GM19467 (cell line): ENCODE results near the gene ZNF513.
"Not testable (repeated sequence)": the region's sequence is repeated elsewhere in the genome, so short reads cannot be mapped to it uniquely, and the experiment has no call there.

ENCODE experiments used
- ATAC-seq: cut with Tn5 transposase; IDR thresholded peaks from one replicate; pipeline ENCODE4 v1.9.1; 2021; ENCODE audit warnings: mild to moderate bottlenecking, moderate library complexity; ENCODE audit not compliant: unreplicated experiment

The ZNF513 gene, protein sequence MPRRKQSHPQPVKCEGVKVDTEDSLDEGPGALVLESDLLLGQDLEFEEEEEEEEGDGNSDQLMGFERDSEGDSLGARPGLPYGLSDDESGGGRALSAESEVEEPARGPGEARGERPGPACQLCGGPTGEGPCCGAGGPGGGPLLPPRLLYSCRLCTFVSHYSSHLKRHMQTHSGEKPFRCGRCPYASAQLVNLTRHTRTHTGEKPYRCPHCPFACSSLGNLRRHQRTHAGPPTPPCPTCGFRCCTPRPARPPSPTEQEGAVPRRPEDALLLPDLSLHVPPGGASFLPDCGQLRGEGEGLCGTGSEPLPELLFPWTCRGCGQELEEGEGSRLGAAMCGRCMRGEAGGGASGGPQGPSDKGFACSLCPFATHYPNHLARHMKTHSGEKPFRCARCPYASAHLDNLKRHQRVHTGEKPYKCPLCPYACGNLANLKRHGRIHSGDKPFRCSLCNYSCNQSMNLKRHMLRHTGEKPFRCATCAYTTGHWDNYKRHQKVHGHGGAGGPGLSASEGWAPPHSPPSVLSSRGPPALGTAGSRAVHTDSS

DNA sequence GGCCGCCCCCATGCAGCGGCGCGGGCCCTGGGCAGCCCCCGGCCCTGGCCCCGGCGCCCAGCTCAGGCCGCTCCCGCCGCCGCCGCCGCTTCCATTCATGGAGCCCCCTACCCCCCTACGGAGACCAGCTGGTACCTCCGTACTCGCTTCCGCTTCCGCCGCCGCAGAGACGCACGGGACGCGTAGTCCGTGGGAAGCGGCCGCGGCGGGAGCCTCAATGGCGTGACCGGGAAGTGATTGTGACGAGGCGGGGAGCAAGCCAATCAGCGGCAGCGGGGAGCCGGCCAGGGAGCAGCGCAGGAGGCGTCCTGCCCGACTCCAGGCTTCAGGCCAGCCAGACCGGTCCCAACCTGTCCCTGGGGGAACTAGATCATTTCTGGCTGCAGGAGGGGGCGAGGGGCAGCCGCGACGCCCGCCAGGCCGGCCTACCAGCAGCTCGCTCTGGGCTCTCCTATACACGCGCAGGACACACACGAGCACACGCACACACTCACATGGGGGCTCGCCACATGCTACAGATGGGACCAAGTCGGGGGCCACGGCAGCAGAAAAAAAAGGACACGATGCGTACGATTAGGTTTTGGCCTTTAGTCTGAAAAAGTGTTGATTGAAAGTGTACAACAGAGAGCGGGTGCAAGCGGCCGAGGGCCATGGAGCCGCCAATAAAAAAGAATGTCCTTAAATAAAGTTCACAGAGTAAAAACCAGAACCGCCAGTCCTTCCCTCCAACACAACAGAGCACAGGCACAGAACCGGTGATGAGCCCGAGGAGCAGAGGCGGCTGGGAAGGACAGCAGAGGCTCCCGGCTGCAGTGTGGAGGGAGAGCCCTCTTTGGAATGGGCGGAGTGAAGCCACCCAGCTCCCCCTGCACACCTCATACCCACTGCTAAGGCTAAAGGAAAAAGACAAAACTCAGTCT lies at the start of gene ZNF513:
TSS of gene ZNF513 (minus strand) at position 109 of the 920 bp plus-strand sequence. CDS start 208 bp downstream, outside the sequence.
- ATAC-seq: peak; percentile 72

DNA sequence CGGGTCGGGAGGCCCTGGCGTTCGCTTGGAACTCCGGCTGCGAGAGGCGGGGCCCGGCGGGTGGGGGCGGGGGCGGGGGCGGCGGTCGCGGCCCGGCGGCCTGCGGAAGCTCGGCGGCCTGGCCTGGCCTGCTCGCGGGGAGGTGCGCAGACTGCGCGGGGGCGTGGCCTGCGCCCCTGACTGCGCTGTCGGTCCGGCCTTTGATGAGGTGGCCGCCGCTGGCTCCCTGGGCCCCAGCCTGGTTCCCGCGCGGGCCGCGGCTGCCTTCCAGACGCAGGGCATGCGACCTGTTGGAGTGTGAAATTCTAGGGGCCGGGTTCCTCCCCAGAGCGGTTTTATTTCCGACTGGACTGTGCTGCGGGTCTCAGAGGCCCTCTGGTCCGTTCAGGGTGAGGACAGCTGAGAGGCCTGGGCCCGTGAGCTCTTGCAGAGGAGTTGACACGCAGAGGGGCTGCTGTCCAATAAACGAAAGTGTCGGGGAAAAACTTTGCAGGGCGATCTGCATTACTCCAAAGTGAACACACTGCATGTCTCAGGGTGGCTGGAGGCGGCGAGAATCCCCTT lies 48.5 kb upstream of the ZNF513 start:
- ATAC-seq: peak; percentile 47

DNA sequence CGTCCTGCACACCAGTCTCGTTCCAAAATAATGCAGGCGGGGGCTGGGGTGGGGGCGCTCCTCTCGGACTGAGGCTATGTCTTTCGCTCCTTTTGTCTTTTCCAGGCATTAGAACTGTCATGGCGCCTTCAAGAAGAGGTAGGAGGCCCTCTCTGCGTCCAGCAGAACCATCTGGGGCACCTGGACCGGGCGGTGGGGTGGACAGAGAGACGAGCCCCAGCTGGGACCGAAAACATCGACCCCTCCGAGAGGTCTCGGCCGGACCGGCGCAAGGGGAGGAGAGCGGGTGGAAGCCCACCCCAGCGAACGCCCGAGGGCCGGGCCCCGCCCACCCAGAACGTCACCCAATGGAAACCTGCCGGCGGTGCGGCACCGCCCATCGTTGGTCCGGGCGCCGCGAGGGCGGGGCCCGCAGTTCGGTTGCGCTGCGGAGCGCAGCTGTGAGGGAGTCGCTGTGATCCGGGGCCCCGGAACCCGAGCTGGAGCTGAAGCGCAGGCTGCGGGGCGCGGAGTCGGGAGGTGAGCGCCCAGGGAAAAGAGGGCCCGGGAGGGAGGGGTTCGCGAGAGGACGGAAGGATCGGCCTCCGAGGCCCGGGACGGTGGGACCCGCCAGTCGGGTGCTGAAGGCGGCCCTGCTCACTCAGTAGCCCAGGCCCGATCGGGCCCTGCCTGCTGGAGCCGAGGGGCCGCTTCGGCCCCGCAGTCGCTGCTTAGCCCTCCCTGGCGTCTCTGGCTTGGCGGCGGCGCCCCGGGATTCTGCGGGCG lies 47.9 kb upstream of the ZNF513 start, which contains the start of gene NRBP1:
TSS of gene NRBP1 (plus strand) at position 419 of the 765 bp plus-strand sequence. CDS start 4,643 bp downstream, outside the sequence.
- peak; percentile 90 for ATAC-seq

DNA sequence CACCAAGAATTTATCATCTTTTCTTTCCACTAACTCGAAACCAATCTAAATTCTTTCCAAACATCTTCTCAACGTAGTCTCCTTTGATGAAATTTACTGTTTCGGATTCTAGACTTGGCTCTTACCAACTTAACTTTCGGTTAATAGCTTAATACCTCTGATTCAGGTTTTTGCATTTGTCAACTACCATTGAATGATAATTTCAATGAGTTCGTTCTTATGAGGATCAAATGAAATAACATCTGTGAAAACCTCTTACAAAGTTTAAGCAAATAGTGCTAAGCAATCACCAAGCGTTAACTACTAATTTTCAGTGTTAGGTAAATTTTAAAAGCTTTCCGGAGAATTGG lies 47.3 kb upstream of the ZNF513 start:
- no peak for ATAC-seq

DNA sequence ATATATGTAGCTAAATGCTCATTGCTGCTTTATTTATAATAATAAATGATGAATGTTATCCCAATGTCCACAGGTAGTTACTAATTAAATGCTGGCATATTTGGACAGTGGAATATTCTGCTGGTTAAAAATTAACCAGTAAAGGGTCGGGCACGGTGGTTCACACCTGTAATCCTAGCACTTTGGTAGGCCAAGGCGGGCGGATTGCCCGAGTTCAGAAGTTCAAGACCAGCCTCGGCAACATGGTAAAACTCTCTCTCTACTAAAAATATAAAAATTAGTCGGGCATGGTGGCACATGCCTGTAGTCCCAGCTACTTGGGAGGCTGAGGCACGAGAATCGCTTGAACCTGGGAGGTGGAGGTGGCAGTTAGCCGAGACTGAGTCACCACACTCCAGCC lies 44.5 kb upstream of the ZNF513 start:
- ATAC-seq: not testable (repeated sequence)

DNA sequence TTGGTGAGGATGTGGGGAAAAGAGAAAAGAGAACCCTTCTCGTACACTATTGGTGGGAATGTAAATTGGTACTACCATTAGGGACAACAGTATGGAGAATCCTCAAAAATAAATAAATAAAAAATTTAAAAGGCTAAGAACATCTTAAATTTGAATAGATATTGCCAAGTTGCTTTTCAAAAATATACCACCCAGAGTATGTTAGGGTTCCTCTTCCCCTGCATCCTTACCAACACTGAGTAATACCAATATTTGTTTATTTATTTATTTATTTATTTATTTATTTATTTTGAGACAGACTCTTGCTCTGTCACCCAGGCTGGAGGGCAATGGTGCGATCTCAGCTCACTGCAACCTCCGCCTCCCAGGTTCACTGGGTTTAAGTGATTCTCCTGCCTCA lies 42.4 kb upstream of the ZNF513 start:
- ATAC-seq: no peak

DNA sequence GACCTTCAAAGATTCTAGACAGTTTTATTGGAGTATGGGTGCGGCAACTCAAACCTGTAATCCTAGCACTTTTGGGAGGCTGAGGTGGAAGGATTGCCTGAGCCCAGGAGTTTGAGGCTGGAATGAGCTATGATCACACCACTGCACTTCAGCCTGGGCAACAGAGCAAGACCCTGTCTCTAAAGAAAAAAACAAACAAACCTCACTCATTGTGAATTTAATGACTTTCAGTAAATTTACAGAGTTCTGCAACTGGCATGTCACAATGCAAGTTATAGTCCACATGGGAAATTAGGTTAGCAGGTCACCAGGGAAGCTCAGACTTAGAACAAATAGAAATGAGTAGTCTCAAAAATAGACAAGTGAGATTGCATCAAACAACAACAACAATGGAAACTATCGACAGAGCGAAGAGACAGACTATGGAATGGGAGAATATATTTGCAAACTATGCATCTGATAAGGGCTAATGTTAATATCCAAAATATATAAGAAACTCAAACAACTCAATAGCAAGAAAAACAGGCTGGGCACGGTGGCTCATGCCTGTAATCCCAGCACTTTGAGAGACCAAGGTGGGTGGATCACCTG lies 41.2 kb upstream of the ZNF513 start:
- ATAC-seq: no peak

DNA sequence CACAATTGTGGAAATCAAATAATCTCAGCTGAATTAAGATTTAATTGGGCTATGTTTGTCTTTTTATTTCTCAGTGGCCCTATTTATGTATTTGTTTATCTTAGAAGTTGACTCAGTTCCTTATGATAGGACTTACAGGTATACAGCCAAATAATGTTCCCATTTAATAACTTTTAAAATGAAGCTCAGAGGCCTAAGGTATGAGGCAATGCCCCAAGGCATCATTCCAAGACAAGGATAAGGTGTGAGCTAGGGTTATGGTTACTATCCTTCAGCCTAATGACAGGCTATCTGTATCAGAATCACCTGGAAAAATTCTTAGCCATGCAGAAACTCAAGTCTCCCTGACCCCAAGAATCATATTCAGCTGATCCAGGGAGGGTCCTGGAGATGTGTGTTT lies 40.5 kb upstream of the ZNF513 start:
- no peak for ATAC-seq

DNA sequence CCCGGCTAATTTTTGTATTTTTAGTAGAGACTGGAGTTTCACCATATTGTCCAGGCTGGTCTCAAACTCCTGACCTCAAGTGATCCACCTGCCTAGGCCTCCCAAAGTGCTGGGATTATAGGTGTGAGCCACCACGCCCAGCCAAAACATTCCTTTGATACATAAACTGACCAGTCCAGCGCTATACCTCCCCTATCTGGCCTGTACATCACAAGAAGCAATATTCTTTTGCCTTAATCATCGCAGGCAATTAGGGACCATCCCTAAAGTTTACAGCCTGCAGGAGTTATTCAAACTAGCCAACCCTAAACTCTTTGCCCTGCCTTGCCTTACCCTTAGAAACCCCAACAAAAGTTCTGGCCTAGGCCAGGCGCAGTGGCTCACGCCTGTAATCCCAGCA lies 35.6 kb upstream of the ZNF513 start:
- ATAC-seq: no peak

DNA sequence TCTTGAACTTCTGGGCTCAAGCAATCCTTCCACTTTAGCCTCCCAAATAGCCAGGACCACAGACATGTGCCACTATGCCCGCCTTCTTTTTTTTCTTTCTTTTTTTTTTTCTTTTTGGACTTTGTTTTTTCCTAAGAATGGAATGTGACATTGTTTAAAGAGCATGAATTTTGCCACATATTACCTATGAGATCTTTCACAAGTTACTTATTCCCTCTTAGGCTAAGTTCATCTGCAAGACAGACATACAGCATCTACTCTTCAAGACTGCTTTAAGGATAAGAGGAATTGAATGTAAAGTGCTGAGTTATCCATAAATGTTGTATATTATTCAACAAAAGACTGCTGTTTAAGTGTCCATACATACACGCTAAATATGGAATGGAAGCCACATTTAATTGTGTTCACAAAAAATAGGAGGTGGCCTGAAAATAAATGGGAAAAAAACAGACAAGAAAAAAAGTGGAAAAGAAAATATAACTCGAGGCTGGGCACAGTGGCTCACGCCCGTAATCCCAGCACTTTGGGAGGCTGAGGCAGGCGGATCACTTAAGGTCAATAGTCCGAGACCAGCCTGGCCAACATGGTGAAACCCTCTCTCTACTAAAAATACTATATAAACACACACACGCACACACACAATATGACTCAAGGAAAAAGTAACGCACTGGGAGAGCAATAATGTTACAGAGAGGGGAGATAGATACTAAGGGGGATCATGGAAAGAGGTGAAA lies 32.1 kb upstream of the ZNF513 start:
- no peak for ATAC-seq

DNA sequence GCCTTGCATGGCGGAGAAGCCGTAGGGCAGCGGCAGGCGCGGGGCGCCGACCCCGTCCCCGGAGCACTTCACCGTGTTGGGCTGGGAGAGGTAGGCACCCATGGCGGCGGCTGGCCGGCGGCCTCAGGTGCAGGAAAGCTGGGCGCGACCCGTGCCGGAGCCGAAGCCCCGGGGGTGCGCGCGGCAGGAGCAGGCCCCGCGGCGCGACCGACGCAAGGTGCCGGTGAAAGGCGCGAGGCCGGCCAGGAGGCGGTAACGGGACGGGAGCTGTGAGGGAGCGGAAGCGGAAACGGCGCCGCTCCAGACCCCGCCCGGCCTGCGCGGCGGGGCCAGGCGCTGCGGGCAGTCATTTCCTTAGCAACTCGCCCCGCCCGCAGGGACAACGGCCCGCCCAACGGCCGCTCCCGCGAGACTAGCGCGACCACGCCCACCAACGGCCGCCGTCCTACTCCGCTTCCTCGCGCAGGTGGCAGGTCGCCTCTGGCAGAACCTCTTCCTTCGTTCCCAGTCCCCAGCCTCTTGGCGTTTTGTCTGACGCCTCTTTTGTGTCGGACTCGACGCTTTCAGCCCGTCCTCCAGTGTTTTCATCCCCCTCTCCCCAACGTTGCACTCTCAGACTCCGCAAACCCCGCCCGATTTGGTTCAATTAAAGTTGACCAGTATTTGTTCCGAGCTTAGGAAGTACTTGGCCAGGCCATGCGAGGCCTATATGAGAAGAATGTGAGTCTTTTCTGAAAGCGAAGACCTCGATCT lies 29.0 kb upstream of the ZNF513 start, which contains the start of gene PPM1G:
TSS of gene PPM1G (minus strand) at position 271 of the 753 bp plus-strand sequence. CDS start at position 102, 169 bp downstream.
- peak; percentile 94 for ATAC-seq

DNA sequence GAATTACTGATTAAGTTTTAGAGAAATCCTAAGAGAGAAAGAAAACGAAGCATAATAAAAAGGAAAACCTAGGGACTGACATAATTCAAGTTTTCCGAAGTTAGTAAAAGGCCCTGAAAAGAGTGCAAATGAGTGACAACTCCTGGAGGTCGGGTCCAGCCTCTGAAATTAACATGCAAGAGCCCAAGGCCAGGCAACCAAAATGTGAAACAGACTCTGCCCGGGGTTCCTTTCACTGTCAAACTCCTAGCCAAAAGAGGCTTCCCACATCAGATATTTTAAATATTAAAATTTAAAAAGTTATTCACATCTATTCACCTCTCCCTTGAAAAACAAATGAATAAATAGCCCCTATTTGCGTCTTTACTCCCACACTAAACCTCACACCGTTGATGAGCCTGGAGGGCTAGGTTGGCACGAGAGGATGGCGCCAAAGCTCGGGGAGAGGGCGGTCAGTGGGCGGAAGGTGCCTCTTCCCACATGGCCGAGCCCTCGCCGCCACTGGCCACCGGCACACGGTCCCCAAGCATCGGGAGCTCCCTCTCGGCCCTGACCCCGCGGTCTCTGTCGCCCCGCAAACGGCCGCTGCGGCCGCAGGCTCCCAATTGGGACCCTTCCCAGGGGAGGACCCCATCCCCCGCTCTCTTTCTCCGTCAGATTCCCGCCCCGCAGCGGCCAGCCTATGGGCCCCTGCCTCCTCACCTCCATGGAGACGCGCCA lies 28.2 kb upstream of the ZNF513 start:
- peak; percentile 24 for ATAC-seq

DNA sequence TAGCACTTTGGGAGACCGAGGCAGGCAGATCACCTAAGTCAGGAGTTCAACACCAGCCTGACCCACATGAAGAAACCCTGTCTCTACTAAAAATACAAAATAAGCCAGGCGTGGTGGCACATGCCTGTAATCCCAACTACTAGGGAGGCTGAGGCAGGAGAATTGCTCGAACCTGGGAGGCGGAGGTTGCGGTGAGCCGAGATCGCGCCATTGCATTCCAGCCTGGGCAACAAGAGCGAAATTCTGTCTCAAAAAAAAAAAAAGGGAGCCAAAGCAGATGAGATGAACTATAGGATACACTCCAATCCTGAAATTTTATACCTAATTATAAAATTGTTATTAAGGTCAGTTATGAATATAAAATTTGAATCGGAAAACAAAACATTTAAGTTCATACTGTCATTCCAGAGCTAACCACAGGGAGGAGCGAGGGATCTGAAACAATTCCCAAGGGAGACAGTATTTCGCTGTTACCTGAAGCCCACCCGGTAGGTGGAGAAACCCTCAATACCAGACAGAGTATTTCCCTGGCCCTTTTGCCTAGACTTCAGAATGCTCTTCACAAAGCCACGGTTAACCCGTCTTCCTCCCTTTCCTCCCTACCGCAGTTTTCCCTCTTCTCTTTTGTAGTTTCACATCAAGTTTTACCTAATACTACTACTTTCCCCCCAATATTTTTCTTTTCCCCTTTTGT lies 27.4 kb upstream of the ZNF513 start:
- ATAC-seq: no peak

DNA sequence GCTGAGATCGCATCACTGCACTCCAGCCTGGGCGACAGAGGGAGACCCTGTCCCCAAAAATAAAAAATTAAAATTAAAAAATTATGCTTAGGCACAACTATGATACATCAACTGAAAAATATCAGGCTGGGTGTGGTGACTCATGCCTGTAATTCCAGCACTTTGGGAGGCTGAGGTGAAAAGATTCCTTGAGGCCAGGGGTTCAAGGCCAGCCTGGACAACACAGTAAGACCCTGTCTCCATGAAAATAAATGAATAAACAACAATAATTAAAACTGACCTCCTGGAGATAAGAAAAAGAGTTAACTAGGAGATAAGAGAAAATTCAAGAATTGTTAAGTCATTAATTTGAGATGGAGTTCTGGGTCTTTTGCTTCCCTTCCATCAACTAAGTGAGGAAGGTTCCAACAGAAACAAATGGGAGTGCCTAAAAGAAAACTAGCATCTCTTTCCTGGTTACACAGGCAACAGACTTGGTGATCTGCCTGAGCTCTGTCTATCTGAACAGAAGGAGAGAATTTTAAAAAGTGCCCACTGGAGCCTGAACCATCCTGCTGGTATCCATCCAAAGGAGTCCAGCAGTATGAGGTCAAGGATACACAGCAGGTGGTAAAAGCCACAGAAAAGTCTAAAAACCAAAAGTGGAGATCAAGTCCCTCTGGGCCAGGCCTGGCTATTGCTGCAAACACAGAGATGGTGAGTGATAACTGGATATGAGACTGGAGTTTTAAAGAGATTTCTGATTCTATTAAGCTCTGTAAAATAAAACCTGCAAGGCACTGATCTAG lies 20.0 kb upstream of the ZNF513 start:
- ATAC-seq: no peak

DNA sequence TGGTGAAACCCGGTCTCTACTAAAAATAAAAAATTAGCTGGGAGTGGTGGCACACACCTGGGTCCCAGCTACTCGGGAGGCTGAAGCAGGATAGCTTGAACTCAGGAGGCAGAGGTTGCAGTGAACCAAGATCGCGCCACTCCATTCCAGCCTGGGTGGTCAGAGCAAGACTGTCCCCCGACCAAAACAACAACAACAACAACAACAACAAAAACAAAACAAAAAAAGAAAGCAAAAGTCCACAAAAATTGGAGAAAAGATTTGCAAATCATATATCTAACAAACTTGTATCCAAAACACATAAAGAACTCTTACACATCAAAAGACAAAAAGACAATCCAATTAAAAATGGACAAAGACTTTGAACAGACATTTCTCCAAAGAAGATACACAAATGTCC lies 18.4 kb upstream of the ZNF513 start:
- ATAC-seq: no peak

DNA sequence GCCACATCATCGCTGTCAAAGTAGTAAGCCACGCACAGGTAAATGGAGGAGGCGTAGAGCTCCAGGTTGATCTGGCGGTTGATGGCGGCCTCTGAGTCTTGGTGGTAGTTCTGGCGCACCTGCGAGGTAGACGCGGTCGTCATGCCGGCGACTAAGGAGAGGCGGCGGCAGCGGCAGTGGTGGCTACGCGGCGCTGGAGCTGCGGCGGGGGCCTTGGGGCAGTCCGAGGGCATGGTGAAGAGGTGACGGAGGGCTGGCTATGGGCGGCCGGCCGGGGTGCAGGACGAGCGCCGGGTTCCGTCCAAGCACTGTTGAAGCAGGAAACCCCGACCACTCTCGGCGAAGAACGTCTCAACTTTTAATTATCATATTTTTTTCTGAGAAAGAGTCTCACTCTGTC lies 12.7 kb upstream of the ZNF513 start:
- no peak for ATAC-seq
